Omental fat pad (tissue), 4 donors: Measurements from ENCODE around the gene ARID2. TPM values are rescaled to one million over a fixed set of nuclear protein-coding genes. Genes with fewer than 3 reads are reported as not detected.

Source experiments
- ATAC-seq: fragments of 150-250 bp; one replicate; pipeline ENCODE4 v1.9.1; 2016; ENCODE audit warnings: mild to moderate bottlenecking, moderate library complexity; ENCODE audit not compliant: low FRiP score
- DNase-seq: peaks from one replicate; pipeline ENCODE4 v3.0.0-alpha.2; 2019; ENCODE audit warnings: low spot score
- CTCF ChIP-seq, 3 donors: fragments of 450-650 bp; IDR thresholded peaks; one replicate each; pipeline ENCODE4 v1.5.1; 2016 to 2017; ENCODE audit warnings: antibody characterized with exemption in 3 of 3, mild to moderate bottlenecking in 3 of 3, moderate library complexity in 2 of 3
- small RNA-seq: library from RNA; depleted of rRNA; stranded (forward); fragments of <200 nt; gene quantifications from one replicate; pipeline ENCODE3, GENCODE V24; 2016
- total RNA-seq, 4 donors: library from RNA; depleted of rRNA; stranded (reverse); fragments of >200 nt; gene quantifications; one replicate each; pipeline ENCODE4 v1.1.0, GENCODE V29; 2016

The ARID2 gene
- total RNA-seq, 4 donors from 2014 or later, result 18.5 to 40.7 (median 27.3) TPM

- DNase-seq (no peak), ATAC-seq (peak; percentile 62)
- no peak for TF ChIP-seq CTCF (IDR thresholded peaks at IDR 0.05)
Observed at GRCh38 chr12:45946435-45946834, 216.9 kb downstream of the ARID2 start.

GRCh38 chr12:45948546-45948945 lies 219.0 kb downstream of the ARID2 start:
- no peak for ATAC-seq
- TF ChIP-seq CTCF (IDR thresholded peaks at IDR 0.05), result no peak
- DNase-seq, result no peak

Small RNA genes lying within 50 kb of the gene (small RNA-seq; reads per million reads assigned to genes)
- gene RN7SL246P, result not detected
